ENCODE measurements around the gene RGS9. TPM values are rescaled to one million over a fixed set of nuclear protein-coding genes. Genes with fewer than 3 reads are reported as not detected.

Gene RGS9
- total and polyA plus RNA-seq, 2 of the 13 experiments (the other 11 are each of a cell fraction or from before 2014, with no cell fraction given): 0.44 to 0.74 TPM

- FAIRE-seq (no peak), DNase-seq (ENCODE audit: low spot score) (no peak), ATAC-seq (no peak)
- Histone ChIP-seq H3K9me3 (ENCODE audit: low read length) (no peaks in the 10 kb centered on the region), H3K27ac (ENCODE audit: extremely low read length, insufficient read depth, low read length) (no peak overlapping the region), H4K20me1 (ENCODE audit: insufficient read depth, low read length) (no peaks in the 10 kb centered on the region), H3K27me3 (ENCODE audit: control insufficient read depth in 1 of 2, insufficient read depth in 2 of 2, low read length in 2 of 2) (0 out of 5 replicates have a peak, but pooled peaks cover 0 to 12% of the 10 kb centered on the region in 2 experiments), H3K4me3 (replicated peaks in 1 of 3; ENCODE audit: insufficient read depth in 1 of 3, low read depth in 2 of 3, low read length in 3 of 3) (no peak overlapping the region), H3K4me2 (ENCODE audit: low read depth, low read length) (no peak overlapping the region), H2AFZ (ENCODE audit: low read length) (no peak overlapping the region), H3K79me2 (ENCODE audit: insufficient read depth, low read length) (no peaks in the 10 kb centered on the region), H3K9ac (ENCODE audit: insufficient read depth, low read depth, low read length) (no peak overlapping the region), H3K4me1 (ENCODE audit: insufficient read depth, low read length) (0 out of 2 replicates have a peak, but pooled peaks cover 5% of the 10 kb centered on the region), H3K36me3 (replicated peaks in 1 of 2; ENCODE audit: control insufficient read depth in 1 of 2, insufficient read depth in 2 of 2, low read length in 2 of 2) (no peaks in the 10 kb centered on the region)
- CTCF ChIA-PET (ENCODE audit: low intra/inter-chr PET ratio, low total read pairs): no interaction called here
- WGBS (ENCODE audit: low lambda C conversion rate): 45% methylated on average over 8 of the region's 9 CpGs
- POLR2A ChIA-PET: no interaction called here
- intact Hi-C loops (cut with micrococcal nuclease; ENCODE audit: unreplicated experiment): no loop called here
- TF ChIP-seq IKZF1 (IDR thresholded peaks at IDR 0.05) (no peak), ZBTB14 (CRISPR knock-in tag; IDR thresholded peaks at IDR 0.05) (no peak), ZNF350 (CRISPR knock-in tag; IDR thresholded peaks at IDR 0.05; ENCODE audit: borderline replicate concordance, low read depth) (no peak), ZNF564 (CRISPR knock-in tag; IDR thresholded peaks at IDR 0.05) (no peak), TBP (CRISPR knock-in tag; IDR thresholded peaks at IDR 0.05) (no peak), JDP2 (CRISPR knock-in tag; IDR thresholded peaks at IDR 0.05; ENCODE audit: borderline replicate concordance) (no peak), ZNF484 (CRISPR knock-in tag; IDR thresholded peaks at IDR 0.05; ENCODE audit: borderline replicate concordance, low read depth) (no peak), MYNN (CRISPR knock-in tag; IDR thresholded peaks at IDR 0.05; ENCODE audit: low read depth) (no peak), ZSCAN5A (CRISPR knock-in tag; IDR thresholded peaks at IDR 0.05; ENCODE audit: borderline replicate concordance) (no peak), CHD4 (IDR thresholded peaks at IDR 0.05; ENCODE audit: borderline replicate concordance, low read length) (no peak), SKI (IDR thresholded peaks at IDR 0.05; ENCODE audit: partially characterized antibody) (no peak), TBL1XR1 (IDR thresholded peaks at IDR 0.05; ENCODE audit: borderline replicate concordance, low read length, partially characterized antibody) (no peak), ZNF724P (CRISPR knock-in tag; IDR thresholded peaks at IDR 0.05; ENCODE audit: borderline replicate concordance) (no peak)
- BruUV-seq (replicated peaks): no TSS peak
- in situ Hi-C loops (cut with HindIII; ENCODE audit: extremely low pct_ligation_motif_present, low pct_unique_long_range_greater_than_20kb): no loop called here
Measured at GRCh38 chr17:65243838-65244625, 106.9 kb downstream of the RGS9 start.

All from HepG2 (cell line).